Left cardiac atrium (tissue), 4 donors: Measurements from ENCODE around the gene PABPC1L. TPM values are rescaled to one million over a fixed set of nuclear protein-coding genes. Genes with fewer than 3 reads are reported as not detected.

Experiments
- ATAC-seq, 2 donors: fragments of 200-7000 bp; cut with Tn5 transposase; one replicate each; pipeline ENCODE4 v1.9.1; 2020; ENCODE audit warnings: mild to moderate bottlenecking in 2 of 2, moderate library complexity in 2 of 2
- DNase-seq: peaks from one replicate; pipeline ENCODE4 v3.0.0-alpha.2; 2020
- intact Hi-C, 2 donors: fragments of 100-400 bp; cut with DNase I; formaldehyde crosslinking; loops; one replicate each; pipeline versions ENCODE4 v1.14.1 to v1.15.1; 2022 to 2023
- total RNA-seq, 2 donors: library from RNA; stranded (reverse); fragmentation: NEBNext Ultra II Directional; extraction: Animal tissue kit (Norgen Biotek cat#: 25700); gene quantifications; one replicate each; pipeline ENCODE4 v1.2.1, GENCODE V29; 2021
- donor health status: DM: no; HTN: yes; CAD: no.
- donor health status: DM: no; HTN: yes; CAD: no; lungs with severe emphysema.
- donor health status: DM: yes; HTN: yes; CAD: no.
- donor health status: Dilated cardiomyopathy.

The PABPC1L gene
- total RNA-seq, 2 donors from 2014 or later, result 5.6 to 6.3 TPM

- intact Hi-C loops, result no loop called here
- DNase-seq (no peak), ATAC-seq (no peak)
These were observed 22.1 kb downstream of the PABPC1L start for GRCh38 chr20:44931911-44932310.

DNA sequence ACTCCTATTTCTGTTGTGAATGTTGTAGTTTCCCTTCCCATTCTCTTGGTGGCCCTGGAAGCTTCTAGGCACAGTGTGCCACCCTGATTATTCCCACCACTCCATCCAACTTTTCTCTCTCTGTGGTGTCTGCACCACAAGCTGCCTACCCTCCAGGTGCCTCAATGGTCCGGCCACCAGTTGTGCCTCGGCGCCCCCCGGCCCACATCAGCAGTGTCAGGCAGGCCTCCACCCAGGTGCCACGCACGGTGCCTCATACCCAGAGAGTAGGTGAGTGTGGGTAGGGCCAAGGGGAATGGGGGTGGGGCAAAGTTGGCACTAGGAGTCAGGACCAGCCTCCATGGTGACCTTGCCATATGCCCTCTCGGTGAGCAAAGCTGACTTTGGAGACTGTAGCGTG, 23.1 kb downstream of the PABPC1L start:
- intact Hi-C loops, result no loop called here
- DNase-seq, result no peak
- ATAC-seq, result no peak

- intact Hi-C loops, result no loop called here
- no peak for ATAC-seq
- no peak for DNase-seq
These were observed 26.6 kb downstream of the PABPC1L start for GRCh38 chr20:44936510-44936909.

GRCh38 chr20:44938637-44939036, 28.8 kb downstream of the PABPC1L start:
- intact Hi-C loops, result no loop called here
- ATAC-seq, result no peak
- no peak for DNase-seq

DNA sequence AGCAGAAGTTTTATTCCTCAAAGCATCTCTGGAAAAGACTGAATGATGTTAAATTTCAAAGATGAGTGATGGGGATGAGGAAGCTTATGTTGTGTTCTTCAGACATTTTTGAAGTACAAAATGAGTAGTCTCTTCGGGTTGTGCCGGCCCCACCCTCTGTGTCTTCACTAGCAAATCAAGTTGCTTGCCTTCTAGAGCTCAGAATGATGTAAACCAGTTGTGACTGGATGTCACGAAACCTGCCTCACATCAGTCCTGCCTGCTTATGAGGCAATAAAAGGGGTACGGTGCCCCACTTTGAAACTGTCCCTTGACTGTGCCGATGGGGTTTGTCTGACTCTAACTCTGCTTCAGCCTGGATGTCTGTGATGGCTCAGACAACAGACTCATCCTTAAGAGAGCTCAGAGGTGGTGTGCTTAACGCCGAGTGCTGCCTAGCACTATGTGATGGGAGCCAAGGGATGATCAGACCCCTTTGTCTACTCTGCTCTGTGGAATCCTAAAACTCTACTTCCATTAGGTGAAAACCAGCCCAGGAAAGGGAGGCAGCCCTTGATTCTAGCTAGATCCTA, 31.3 kb downstream of the PABPC1L start:
- no peak for DNase-seq
- intact Hi-C loops, result no loop called here
- ATAC-seq, result no peak

DNA sequence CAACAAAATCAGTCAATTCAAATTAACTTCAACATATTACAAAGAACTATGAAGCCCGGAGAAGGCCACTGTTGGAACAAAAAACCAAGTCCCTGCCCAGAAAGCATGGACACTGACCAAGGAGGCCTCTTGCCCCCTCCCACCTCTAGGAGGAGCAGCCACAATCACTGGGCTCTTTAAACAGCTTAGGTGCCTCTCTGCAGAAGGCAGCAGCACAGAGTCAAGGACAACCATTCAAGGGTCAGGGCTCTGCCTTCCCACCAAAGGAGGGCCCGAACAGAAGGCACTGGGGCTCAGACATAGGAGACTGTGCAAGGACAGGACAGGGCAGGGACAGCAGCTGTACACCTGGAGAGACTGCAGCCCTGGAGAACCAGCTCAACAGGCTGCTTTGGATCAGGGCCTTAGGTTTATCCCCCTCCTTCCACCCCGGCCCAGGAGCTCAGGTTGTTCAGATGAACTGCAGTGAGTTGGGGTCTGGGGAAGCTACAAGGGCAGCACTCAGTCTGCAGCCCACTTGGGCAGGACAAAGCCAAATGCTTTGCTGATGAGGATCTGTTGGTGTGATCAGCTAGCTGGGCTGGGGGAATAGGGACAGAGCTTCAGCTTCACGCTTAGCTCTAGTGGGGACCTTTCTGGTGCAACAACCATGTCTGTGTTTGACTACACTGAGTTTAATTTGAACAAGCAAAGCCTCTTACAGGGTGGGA, 32.6 kb downstream of the PABPC1L start:
- no peak for DNase-seq
- ATAC-seq, result no peak
- intact Hi-C loops, result no loop called here

GRCh38 chr20:44943828-44944227, 34.0 kb downstream of the PABPC1L start:
- intact Hi-C loops, result no loop called here
- ATAC-seq (no peak), DNase-seq (no peak)

- ATAC-seq, result no peak
- no peak for DNase-seq
- intact Hi-C loops, result no loop called here
These were observed 35.4 kb downstream of the PABPC1L start for GRCh38 chr20:44945261-44945660.

DNA sequence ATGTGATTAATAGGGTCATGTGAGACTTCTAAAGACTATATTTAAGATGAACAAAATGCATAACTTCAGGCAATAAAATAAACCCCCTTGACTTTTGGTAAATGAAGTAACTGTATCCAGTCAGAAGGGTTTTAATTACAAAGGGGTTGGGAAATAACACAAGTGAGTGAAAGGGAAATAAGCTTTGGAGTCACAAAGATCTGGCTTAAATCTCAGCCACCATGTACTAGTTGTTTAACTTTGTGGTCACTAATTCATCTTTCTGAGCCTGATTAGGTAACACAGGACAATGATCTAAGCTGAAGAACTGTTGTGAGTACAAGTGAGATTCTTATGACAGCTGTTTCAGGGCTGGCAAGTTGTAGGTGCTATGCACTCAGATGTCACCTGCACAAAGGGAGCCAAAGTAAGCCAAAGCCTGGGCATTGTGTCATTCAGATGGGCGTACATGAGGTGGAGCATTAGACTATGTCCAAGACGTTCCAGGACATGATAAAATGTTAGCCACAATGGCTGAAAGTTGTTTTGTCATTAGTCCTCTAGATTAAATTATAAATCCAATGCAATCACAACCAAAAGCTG, 36.5 kb downstream of the PABPC1L start:
- no peak for DNase-seq
- no peak for ATAC-seq
- intact Hi-C loops, result no loop called here

DNA sequence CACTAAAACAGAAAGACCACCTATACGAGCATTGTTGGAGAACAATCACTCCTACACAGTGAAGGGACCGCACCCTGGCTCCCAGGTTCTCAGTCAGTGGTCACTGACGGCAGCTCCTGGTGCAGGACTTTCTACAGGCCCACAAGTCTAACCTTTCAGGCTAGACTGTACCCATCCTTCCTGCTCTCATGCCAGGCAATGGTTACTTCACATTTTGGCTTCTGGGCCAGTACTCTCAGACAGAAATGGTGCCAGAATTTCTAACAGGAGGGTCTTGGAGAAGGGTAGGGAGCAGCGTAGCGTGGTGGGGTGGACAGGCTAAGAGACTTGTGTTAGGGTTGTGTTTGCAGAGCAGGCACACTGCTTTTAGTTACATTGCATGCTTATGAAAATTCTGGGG, 38.2 kb downstream of the PABPC1L start:
- DNase-seq (no peak), ATAC-seq (no peak)
- intact Hi-C loops, result no loop called here

DNA sequence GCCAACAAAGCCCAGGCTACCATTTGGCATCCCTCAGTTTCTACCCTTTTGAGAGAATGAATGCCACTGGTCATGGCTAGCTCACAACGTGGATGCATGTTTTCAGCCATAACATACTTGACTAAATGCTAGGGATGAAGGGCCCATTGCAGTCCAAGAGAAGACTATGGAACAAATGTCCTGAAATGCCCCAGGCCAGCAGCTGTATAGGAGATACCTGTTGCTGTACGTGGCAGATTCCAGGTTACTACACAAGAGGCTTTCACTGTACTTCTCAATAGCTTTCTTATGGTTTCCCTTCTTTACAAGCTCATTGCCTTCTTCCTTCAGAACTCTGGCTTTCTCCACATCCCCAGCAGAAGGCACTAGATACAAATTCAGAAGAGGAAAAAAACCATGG, 38.7 kb downstream of the PABPC1L start:
- intact Hi-C loops, result no loop called here
- no peak for ATAC-seq
- DNase-seq, result no peak

DNA sequence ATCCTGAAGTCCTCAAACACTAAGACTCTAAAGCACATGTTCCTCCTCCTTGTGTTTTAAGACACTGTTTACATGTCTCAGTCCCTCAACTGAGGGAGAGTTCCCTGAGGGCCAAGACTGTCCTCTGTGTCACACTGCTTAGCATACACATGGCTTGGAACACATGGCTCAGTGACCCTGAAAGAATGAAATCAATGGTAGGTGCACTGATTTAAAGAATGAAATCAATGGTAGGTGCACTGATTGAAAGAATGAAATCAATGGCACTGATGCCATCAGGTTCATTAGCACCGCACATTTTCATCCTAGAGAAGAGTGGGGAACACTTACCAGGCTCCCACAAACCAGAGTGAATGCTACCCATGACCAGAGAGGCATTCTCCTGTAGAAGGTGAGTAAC, 40.5 kb downstream of the PABPC1L start:
- DNase-seq, result no peak
- no peak for ATAC-seq
- intact Hi-C loops, result no loop called here

DNA sequence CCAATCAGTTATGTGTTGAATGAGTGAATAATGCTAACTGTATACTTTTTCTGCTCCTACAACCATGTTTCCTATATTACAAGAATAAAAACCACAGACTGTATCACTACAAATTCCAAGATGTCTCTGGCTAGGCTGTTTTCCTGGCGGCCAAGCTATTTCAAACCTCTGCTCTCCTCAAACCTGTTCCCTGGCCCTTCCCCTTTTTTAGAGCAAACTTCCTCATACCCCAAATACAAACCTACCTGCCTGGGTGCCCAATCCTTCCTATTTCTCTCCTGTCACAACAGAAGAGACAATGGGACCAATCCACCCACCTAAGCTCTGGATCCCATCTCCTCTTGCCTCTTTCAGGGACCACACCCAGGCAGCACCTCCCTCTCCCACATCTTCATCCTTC, 42.9 kb downstream of the PABPC1L start:
- ATAC-seq (no peak), DNase-seq (no peak)
- intact Hi-C loops, result no loop called here

GRCh38 chr20:44954211-44954610, 44.4 kb downstream of the PABPC1L start:
- DNase-seq (no peak), ATAC-seq (no peak)
- intact Hi-C loops, result no loop called here

DNA sequence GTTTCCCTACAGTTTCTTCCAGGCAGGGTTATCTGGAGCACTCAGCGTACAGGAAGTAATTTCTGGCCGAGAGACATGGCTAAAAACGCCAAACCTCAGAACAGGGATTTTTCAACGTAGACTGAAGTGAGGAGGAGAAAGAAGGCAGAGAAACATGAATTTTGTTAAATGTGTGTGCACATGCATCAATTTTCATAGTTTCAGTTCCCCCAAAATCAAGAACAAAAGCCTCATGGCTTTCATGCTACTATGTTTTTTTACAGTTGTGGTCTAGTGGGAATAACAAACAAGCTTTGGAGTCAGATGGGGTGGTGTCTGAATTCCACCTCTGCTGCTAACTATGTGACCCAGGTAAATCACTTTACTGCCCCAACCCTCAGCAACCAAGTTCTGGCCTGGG, 45.4 kb downstream of the PABPC1L start:
- DNase-seq, result no peak
- ATAC-seq, result no peak
- intact Hi-C loops, result no loop called here

- intact Hi-C loops, result no loop called here
- no peak for DNase-seq
- ATAC-seq, result no peak
These were observed 46.5 kb downstream of the PABPC1L start for GRCh38 chr20:44956410-44956809.

DNA sequence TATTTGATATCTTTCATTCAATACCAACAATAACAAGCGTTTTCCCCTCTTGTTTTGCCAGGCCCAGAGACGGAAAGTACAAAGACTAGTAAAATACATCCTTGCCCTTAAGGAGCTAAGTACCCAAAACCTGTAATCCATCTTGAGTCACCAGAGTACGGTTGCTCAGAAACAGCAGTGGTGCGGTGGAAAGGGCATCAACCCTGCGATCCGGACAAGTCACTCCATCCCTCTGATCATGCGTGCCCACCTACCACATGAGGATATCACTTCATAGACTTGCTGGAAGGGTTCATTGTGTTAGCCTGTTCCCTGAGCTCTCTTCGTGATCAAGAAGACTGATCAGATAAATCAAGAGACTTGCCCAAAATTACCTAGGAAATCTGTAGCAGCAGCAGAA, 48.4 kb downstream of the PABPC1L start:
- DNase-seq (no peak), ATAC-seq (no peak)
- intact Hi-C loops, result no loop called here

DNA sequence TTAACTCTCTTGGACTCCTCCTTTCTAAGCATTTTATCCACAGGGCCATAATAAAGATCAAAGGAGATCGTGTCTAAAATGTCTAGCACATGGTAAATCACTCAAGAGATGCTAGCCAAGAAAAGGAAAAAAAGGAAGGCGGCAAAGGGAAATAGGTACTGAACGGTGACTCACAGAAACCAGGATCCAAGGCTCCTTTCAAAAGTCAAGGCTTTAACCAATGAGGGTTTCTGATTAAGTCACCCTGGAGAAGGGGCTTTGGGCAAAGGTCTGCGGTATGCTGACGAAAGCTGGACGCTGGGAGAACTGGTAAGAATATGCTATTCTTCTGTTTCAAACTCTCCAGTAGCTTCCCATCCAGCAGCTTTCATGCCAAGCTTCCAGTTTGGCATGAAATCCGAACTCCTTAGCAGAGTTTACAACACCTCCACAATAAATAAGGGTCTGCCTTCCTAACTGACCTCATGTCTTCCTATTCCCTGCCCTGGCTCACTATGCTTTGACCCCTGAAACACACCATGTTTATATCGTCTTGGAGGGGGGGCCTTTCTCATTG, 49.3 kb downstream of the PABPC1L start:
- intact Hi-C loops, result no loop called here
- DNase-seq (no peak), ATAC-seq (no peak)

GRCh38 chr20:44959638-44960102, 49.8 kb downstream of the PABPC1L start:
- peak; percentile 43 to 48 for ATAC-seq
- intact Hi-C loops, result no loop called here
- no peak for DNase-seq

DNA sequence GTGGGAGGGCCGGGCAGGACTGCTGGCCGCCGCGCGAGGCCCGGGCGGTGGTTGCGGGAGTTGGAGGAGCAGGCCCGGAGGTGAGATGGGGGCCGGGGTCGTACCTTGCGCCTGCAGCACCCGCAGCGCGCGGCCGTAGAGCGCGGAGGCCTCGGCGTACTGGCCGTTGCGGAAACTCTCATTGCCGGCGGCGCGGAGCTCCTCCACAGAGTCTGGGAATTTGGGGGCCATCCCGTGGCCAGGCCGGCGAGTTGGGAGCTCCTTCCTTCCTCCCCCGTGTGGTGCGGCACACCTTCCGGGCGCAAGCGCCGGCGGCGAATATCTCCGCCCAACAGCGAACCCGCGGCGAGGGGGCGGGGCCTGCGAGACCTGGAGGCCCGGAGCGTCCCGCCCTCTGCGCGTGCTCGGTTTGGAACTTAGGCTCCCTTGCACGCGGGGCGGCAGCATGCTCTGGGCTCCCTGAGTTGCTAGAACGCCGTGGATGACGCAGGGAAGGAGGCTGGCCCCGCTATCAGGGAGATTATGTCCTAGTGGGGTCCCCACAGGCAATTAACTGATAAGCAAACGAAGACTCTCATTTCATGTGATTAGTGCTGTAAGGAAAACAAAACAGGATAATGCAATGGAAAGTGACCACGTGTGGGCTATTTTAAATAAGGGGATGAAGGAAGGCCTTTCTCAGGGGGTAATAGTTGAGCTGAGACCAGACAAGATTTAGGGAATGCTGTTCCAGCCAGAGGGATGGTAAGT, 50.4 kb downstream of the PABPC1L start, which contains the start of gene TOMM34:
Gene TOMM34 (minus strand): TSS at position 295 of the 750 bp plus-strand sequence. CDS start 64 bp downstream, at position 231.
- DNase-seq (peak; percentile 97), ATAC-seq (peak; percentile 98)
- intact Hi-C loops, result no loop called here
